ENCODE data around the gene OR51B5. TPM values are rescaled to one million over a fixed set of nuclear protein-coding genes. Genes with fewer than 3 reads are reported as not detected.

The OR51B5 gene
- total RNA-seq, 2 experiments from 2014 or later: not detected

DNA sequence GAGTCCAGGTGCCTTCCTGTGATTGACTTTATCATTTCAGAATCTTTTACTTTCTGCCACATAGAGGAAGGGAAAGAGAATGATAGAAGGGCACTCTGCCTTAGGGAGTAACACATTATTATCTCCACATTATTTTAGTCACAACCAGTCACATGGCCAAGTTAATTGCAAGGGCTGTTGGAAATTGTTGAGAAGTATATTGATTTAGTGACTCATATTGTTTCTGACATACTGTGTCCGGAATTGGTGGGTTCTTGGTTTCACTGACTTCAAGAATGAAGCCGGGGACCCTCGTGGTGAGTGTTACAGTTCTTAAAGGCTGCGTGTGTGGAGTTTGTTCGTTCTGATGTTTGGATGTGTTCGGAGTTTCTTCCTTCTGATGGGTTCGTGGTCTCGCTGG, 50.3 kb downstream of the OR51B5 start:
- Mint-ChIP-seq H3K4me3 (no peak overlapping the region), H3K9me3 (ENCODE audit: low read depth) (no peaks in the 10 kb centered on the region), H3K4me1 (no peaks in the 10 kb centered on the region), H3K36me3 (ENCODE audit: low read depth) (no peaks in the 10 kb centered on the region), H3K27ac (no peak overlapping the region), H3K27me3 (peaks cover 5% of the 10 kb centered on the region)
- intact Hi-C loops (cut with DNase I, micrococcal nuclease): no loop called here
- DNase-seq: no peak
- no peak for ATAC-seq
- ChIA-PET POLR2A (no interaction called here), CTCF (no interaction called here)

Other genes starting within 250 kb of the OR51B5 start
- gene OR52A5, start 205.2 kb downstream of the OR51B5 start, total RNA-seq: not detected
- gene OR52A1, start 188.8 kb downstream of the OR51B5 start, total RNA-seq: not detected
- not detected for gene OR51V1, start 142.8 kb downstream of the OR51B5 start, total RNA-seq
- not detected for gene HBB, start 116.5 kb downstream of the OR51B5 start, total RNA-seq
- gene HBD, start 109.0 kb downstream of the OR51B5 start, total RNA-seq: not detected
- gene HBG1, start 93.7 kb downstream of the OR51B5 start, total RNA-seq: not detected
- gene HBG2, start 88.7 kb downstream of the OR51B5 start, total RNA-seq: not detected
- gene HBE1, start 73.6 kb downstream of the OR51B5 start, total RNA-seq: not detected
- gene OR51B4, start 41.6 kb downstream of the OR51B5 start, total RNA-seq: not detected
- not detected for gene OR51B2, start 19.2 kb downstream of the OR51B5 start, total RNA-seq
- gene OR51B6, start 8.0 kb upstream of the OR51B5 start, total RNA-seq: not detected
- gene OR51M1, start 40.3 kb upstream of the OR51B5 start, total RNA-seq: not detected
- not detected for gene OR51Q1, start 78.6 kb upstream of the OR51B5 start, total RNA-seq
- gene OR51I1, start 98.0 kb upstream of the OR51B5 start, total RNA-seq: not detected
- gene OR51I2, start 105.8 kb upstream of the OR51B5 start, total RNA-seq: not detected
- gene OR52D1, start 145.2 kb upstream of the OR51B5 start, total RNA-seq: not detected
- not detected for gene UBQLN3, start 166.4 kb upstream of the OR51B5 start, total RNA-seq
- gene UBQLNL, start 173.2 kb upstream of the OR51B5 start, total RNA-seq: under 1 TPM; 0.11 to 0.14 TPM
- gene OR52H1, start 205.0 kb upstream of the OR51B5 start, total RNA-seq: not detected
- not detected for gene OR52B6, start 237.4 kb upstream of the OR51B5 start, total RNA-seq

All from activated CD4-positive, alpha-beta T cell treated with anti-CD3 and anti-CD28 coated beads for 36 hours (primary cell).